GM12872 (cell line): ENCODE measurements around the gene FSTL5.

Experiments used
- TF ChIP-seq, protein P1 (sequence below): IDR thresholded peaks from 3 replicates; pipeline ENCODE4 v1.5.1; 2011; ENCODE audit warnings: low read depth, mild to moderate bottlenecking, low read length, moderate library complexity; ENCODE audit not compliant: insufficient read depth

Gene FSTL5

GRCh38 chr4:161653697-161654096 is 510.1 kb downstream of the FSTL5 start:
- TF ChIP-seq, protein P1, sequence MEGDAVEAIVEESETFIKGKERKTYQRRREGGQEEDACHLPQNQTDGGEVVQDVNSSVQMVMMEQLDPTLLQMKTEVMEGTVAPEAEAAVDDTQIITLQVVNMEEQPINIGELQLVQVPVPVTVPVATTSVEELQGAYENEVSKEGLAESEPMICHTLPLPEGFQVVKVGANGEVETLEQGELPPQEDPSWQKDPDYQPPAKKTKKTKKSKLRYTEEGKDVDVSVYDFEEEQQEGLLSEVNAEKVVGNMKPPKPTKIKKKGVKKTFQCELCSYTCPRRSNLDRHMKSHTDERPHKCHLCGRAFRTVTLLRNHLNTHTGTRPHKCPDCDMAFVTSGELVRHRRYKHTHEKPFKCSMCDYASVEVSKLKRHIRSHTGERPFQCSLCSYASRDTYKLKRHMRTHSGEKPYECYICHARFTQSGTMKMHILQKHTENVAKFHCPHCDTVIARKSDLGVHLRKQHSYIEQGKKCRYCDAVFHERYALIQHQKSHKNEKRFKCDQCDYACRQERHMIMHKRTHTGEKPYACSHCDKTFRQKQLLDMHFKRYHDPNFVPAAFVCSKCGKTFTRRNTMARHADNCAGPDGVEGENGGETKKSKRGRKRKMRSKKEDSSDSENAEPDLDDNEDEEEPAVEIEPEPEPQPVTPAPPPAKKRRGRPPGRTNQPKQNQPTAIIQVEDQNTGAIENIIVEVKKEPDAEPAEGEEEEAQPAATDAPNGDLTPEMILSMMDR, result no peak

- TF ChIP-seq, protein P1, result no peak
These were observed 512.2 kb downstream of the FSTL5 start for GRCh38 chr4:161651586-161651985.

DNA sequence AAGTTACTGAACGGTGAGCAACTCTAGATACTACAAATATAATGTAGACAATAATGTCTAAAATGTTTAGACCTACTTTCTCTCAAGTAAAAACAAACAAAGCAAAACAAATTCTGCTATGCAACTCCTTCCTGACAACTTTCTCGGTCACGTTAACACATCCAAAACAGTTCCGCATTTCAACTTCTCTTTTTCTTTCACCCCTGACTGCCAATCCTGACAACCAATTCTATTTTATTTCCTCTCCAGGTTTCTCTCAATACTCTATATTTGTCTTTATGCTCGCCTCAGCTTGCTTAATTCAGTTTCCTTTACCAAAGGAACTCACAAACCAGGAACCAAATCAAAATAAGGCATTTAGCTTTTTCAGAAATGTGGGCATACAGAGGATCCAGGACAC is 513.0 kb downstream of the FSTL5 start:
- TF ChIP-seq, protein P1, result no peak

- TF ChIP-seq, protein P1, result no peak
These were observed 516.0 kb downstream of the FSTL5 start for GRCh38 chr4:161647757-161648156.

DNA sequence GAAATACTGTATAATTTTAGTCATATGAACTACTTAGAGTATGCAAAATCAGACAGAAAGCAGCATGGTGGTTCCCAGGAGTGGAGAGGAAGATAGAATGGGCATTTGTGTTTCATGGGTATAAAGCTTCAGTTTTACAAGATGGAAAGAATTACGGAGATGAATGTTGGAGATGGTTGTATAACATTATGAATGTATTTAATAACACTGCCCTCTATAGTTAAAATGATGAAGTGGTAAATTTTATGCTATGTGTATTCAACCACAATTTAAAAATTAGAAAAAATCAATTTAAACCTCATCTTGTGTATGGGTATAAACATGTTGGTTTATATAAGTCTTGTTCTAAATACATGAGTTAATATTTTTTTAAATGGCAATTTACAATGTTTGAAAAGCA is 521.1 kb downstream of the FSTL5 start:
- TF ChIP-seq, protein P1, result 0 out of 3 replicates have a peak, but pooled peaks have one; percentile 11

DNA sequence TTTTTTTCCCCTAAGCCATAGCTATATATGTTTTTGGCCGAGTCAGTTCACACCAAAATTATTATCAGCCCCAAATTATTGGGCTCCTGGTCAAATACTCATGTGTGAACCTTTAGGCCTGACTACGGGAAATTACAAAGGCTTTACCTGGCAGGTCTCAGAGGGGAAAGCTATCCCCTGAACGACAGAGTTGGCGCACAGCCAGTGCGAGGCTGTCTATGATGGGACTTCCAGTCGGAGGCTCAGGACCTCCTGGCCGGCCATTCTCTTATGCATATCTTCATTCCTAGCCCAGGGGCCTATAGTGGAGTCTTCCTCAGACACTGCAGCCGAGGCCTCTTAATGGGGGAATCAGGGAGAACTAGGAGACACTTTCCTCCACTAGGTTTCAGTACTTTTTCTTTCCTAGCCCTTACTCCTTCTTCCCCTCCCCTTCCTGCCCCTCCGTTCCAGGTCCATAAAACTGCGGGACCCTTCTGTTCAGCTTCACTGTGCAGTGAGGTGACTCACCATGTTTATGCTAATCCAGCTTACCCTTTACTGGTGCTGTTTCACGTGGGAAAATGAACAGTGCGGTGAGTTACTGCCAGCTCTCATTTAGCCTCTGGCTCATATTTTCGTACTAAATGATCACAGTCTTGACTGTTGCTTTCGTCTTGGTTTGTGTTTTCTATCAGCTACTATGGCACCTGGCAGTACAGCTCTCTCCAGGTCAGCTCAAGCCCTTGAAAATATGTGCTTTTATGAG is 533.9 kb downstream of the FSTL5 start:
- TF ChIP-seq, protein P1, result no peak

GRCh38 chr4:161604516-161605300 is 559.1 kb downstream of the FSTL5 start:
- TF ChIP-seq, protein P1, result no peak
